Neural progenitor cell (in vitro differentiated cells): ENCODE results near the gene ADAMTS5.

Experiments
- EZH2 ChIP-seq: fragments of 200-600 bp; sonication (generic); IDR thresholded peaks from 2 replicates; pipeline ENCODE4 v1.6.1; 2017; ENCODE audit warnings: antibody characterized with exemption, mild to moderate bottlenecking, moderate library complexity
- EZH2phosphoT487 ChIP-seq: fragments of 200-600 bp; sonication (generic); IDR thresholded peaks from 2 replicates; pipeline ENCODE4 v1.6.1; 2017; ENCODE audit warnings: antibody characterized with exemption
- TF ChIP-seq, protein P1 (sequence below): fragments of 200-600 bp; sonication (generic); IDR thresholded peaks from 2 replicates; pipeline ENCODE4 v1.5.1; 2017; ENCODE audit warnings: antibody characterized with exemption, mild to moderate bottlenecking

- TF ChIP-seq EZH2 (no peak), EZH2phosphoT487 (no peak)
- TF ChIP-seq, protein P1, sequence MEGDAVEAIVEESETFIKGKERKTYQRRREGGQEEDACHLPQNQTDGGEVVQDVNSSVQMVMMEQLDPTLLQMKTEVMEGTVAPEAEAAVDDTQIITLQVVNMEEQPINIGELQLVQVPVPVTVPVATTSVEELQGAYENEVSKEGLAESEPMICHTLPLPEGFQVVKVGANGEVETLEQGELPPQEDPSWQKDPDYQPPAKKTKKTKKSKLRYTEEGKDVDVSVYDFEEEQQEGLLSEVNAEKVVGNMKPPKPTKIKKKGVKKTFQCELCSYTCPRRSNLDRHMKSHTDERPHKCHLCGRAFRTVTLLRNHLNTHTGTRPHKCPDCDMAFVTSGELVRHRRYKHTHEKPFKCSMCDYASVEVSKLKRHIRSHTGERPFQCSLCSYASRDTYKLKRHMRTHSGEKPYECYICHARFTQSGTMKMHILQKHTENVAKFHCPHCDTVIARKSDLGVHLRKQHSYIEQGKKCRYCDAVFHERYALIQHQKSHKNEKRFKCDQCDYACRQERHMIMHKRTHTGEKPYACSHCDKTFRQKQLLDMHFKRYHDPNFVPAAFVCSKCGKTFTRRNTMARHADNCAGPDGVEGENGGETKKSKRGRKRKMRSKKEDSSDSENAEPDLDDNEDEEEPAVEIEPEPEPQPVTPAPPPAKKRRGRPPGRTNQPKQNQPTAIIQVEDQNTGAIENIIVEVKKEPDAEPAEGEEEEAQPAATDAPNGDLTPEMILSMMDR = no peak
These were observed 46.8 kb downstream of the ADAMTS5 start for GRCh38 chr21:26920055-26920454.
